GM23338 (cell line): ENCODE results near the gene IRF2. TPM values are rescaled to one million over a fixed set of nuclear protein-coding genes. Genes with fewer than 3 reads are reported as not detected.

Experiments
- ATAC-seq: fragments of 200-7000 bp; cut with Tn5 transposase; 3 replicates; pipeline ENCODE4 v1.9.1; 2020
- DNase-seq: peaks from one replicate; pipeline ENCODE4 v3.0.0-alpha.2; 2015; ENCODE audit warnings: low spot score
- H2AFZ ChIP-seq: fragments of 200-600 bp; sonication (generic); 2 replicates; pipeline ENCODE4 v1.8.0; 2016; ENCODE audit warnings: antibody characterized with exemption, mild to moderate bottlenecking, moderate library complexity
- H3F3A ChIP-seq: fragments of 200-600 bp; sonication (generic); replicated peaks from 2 replicates; pipeline ENCODE4 v1.8.0; 2017; ENCODE audit warnings: antibody characterized with exemption, mixed run types, low read depth
- H3K27ac ChIP-seq: fragments of 200-600 bp; sonication (generic); 2 replicates; pipeline ENCODE4 v1.6.1; 2016; ENCODE audit warnings: low read depth
- H3K27me3 ChIP-seq: fragments of 200-600 bp; sonication (generic); 2 replicates; pipeline ENCODE4 v1.8.0; 2016; ENCODE audit warnings: mild to moderate bottlenecking, mixed run types, moderate library complexity; ENCODE audit not compliant: insufficient read depth
- H3K36me3 ChIP-seq: fragments of 200-600 bp; sonication (generic); 2 replicates; pipeline ENCODE4 v1.8.0; 2016; ENCODE audit warnings: mild to moderate bottlenecking; ENCODE audit not compliant: insufficient read depth
- H3K4me1 ChIP-seq: fragments of 200-600 bp; sonication (generic); 2 replicates; pipeline ENCODE4 v1.8.0; 2016; ENCODE audit warnings: mild to moderate bottlenecking, moderate library complexity; ENCODE audit not compliant: insufficient read depth
- H3K4me2 ChIP-seq: fragments of 200-600 bp; sonication (generic); 2 replicates; pipeline ENCODE4 v1.7.1; 2017; ENCODE audit warnings: mixed run types
- H3K4me3 ChIP-seq: fragments of 200-600 bp; sonication (generic); 2 replicates; pipeline ENCODE4 v1.6.1; 2016; ENCODE audit warnings: mixed run types
- H3K79me2 ChIP-seq: fragments of 200-600 bp; sonication (generic); replicated peaks from 2 replicates; pipeline ENCODE4 v1.8.0; 2017; ENCODE audit warnings: mild to moderate bottlenecking; ENCODE audit not compliant: insufficient read depth
- H3K9me2 ChIP-seq: fragments of 200-600 bp; sonication (generic); 2 replicates; pipeline ENCODE4 v1.8.0; 2017; ENCODE audit not compliant: insufficient read depth
- H4K20me1 ChIP-seq: fragments of 200-600 bp; sonication (generic); replicated peaks from 2 replicates; pipeline ENCODE4 v1.8.0; 2017; ENCODE audit warnings: mild to moderate bottlenecking; ENCODE audit not compliant: insufficient read depth
- H3K27ac Mint-ChIP-seq: 2 replicates; pipeline ENCODE4 v1.8.0; 2020; ENCODE audit warnings: inconsistent platforms, mild to moderate bottlenecking, moderate library complexity, mixed read lengths
- H3K27me3 Mint-ChIP-seq: 3 replicates; pipeline ENCODE4 v1.8.0; 2022; ENCODE audit warnings: low read depth, mild to moderate bottlenecking, moderate library complexity, mixed read lengths, inconsistent platforms; ENCODE audit not compliant: insufficient read depth, poor library complexity
- H3K36me3 Mint-ChIP-seq: 3 replicates; pipeline ENCODE4 v1.8.0; 2021; ENCODE audit warnings: low read depth, mild to moderate bottlenecking, inconsistent platforms, moderate library complexity, mixed read lengths
- H3K4me1 Mint-ChIP-seq: 3 replicates; pipeline ENCODE4 v1.8.0; 2020; ENCODE audit warnings: mild to moderate bottlenecking, inconsistent platforms, mixed read lengths
- H3K4me3 Mint-ChIP-seq: 3 replicates; pipeline ENCODE4 v1.8.0; 2021; ENCODE audit warnings: moderate library complexity, mild to moderate bottlenecking, inconsistent platforms, mixed read lengths
- H3K9me3 Mint-ChIP-seq: 3 replicates; pipeline ENCODE4 v1.8.0; 2020; ENCODE audit warnings: moderate library complexity, mild to moderate bottlenecking, inconsistent platforms, mixed read lengths
- CREB1 ChIP-seq: fragments of 250-450 bp; sonication (Bioruptor Pico); IDR thresholded peaks from 2 replicates; pipeline ENCODE4 v1.5.0; 2020; ENCODE audit warnings: low read depth, mild to moderate bottlenecking, moderate library complexity
- ETS1 ChIP-seq: IDR thresholded peaks from 2 replicates; pipeline ENCODE4 v1.6.1; 2016; ENCODE audit warnings: antibody characterized with exemption
- EZH2 ChIP-seq: fragments of 200-600 bp; sonication (generic); IDR thresholded peaks from one replicate; pipeline ENCODE4 v1.8.0; 2017; ENCODE audit warnings: antibody characterized with exemption, mild to moderate bottlenecking, low read depth; ENCODE audit not compliant: unreplicated experiment
- EZH2phosphoT487 ChIP-seq: fragments of 200-600 bp; sonication (generic); IDR thresholded peaks from one replicate; pipeline ENCODE4 v1.8.1; 2018; ENCODE audit warnings: antibody characterized with exemption; ENCODE audit not compliant: unreplicated experiment
- JUNB ChIP-seq: IDR thresholded peaks from one replicate; pipeline ENCODE4 v1.6.1; 2016; ENCODE audit warnings: antibody characterized with exemption; ENCODE audit not compliant: unreplicated experiment
- NANOG ChIP-seq: IDR thresholded peaks from 2 replicates; pipeline ENCODE4 v1.6.1; 2016; ENCODE audit warnings: antibody characterized with exemption, borderline replicate concordance
- POLR2AphosphoS5 ChIP-seq: IDR thresholded peaks from 2 replicates; pipeline ENCODE4 v1.6.1; 2016; ENCODE audit warnings: antibody characterized with exemption, low read depth
- STAT1 ChIP-seq: IDR thresholded peaks from one replicate; pipeline ENCODE4 v1.6.1; 2016; ENCODE audit warnings: antibody characterized with exemption; ENCODE audit not compliant: unreplicated experiment
- ZNF114 ChIP-seq: fragments of 250-450 bp; sonication (Bioruptor Pico); IDR thresholded peaks from 2 replicates; pipeline ENCODE4 v1.5.0; 2020; ENCODE audit warnings: mild to moderate bottlenecking, moderate library complexity
- ZNF331 ChIP-seq: fragments of 250-450 bp; sonication (Bioruptor Pico); IDR thresholded peaks from 2 replicates; pipeline ENCODE4 v1.5.0; 2020; ENCODE audit warnings: low read depth, mild to moderate bottlenecking, moderate library complexity
- ZNF462 ChIP-seq: fragments of 250-450 bp; sonication (Bioruptor Pico); IDR thresholded peaks from 2 replicates; pipeline ENCODE4 v1.5.0; 2020; ENCODE audit warnings: mild to moderate bottlenecking, moderate library complexity
- polyA plus RNA-seq: library from polyadenylated mRNA; unstranded; fragments of >200 nt; fragmentation: Nextera tagmentation; extraction: Ambion mirVana; gene quantifications from 2 replicates; pipeline ENCODE4 v1.2.1, GENCODE V29; 2016
- total RNA-seq: library from RNA; depleted of rRNA; stranded (reverse); fragments of >200 nt; shearing (Covaris generic); gene quantifications from 2 replicates; pipeline ENCODE4 v1.2.3, GENCODE V29; 2014
- TF ChIP-seq, protein P1 (sequence below): IDR thresholded peaks from one replicate; pipeline ENCODE4 v1.6.1; 2018; ENCODE audit warnings: antibody characterized with exemption; ENCODE audit not compliant: unreplicated experiment
- TF ChIP-seq, protein P2 (sequence below), 2 experiments: fragments of 200-600 bp in 1 of 2; sonication (generic) in 1 of 2; conservative IDR thresholded peaks; 2 replicates each; pipeline versions ENCODE4 v1.5.1 to v1.6.1; 2016 to 2017; ENCODE audit warnings: antibody characterized with exemption in 2 of 2, low read depth in 2 of 2, mild to moderate bottlenecking in 2 of 2, moderate library complexity in 1 of 2

The IRF2 gene
- total and polyA plus RNA-seq, 2 experiments from 2014 or later, result 14.7 to 15.0 TPM

DNA sequence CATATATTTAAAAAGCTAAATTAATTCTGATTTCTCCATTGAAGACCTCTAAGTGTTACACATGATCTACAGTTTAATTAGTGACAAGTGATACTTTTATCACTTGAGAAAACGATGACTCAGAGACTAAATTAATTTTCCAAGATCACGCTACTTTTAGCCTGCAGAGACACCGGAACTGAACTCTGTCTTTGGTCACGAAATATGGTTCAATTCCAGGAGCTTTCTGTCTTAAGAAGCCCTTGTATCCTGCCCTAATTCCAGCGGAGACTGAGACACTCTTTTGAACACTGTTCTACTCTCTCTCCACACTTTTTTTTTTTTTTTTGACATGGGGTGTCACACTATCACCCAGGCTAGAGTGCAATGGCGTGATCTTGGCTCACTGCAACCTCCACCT is 63.6 kb downstream of the IRF2 start:
- Histone ChIP-seq H3K4me2 (no peak overlapping the region), H3K27me3 (no peaks in the 10 kb centered on the region), H3K79me2 (no peaks in the 10 kb centered on the region), H3K4me3 (no peak overlapping the region), H3K9me2 (no peaks in the 10 kb centered on the region), H4K20me1 (no peaks in the 10 kb centered on the region), H3K27ac (no peak overlapping the region), H3F3A (no peaks in the 10 kb centered on the region), H3K36me3 (0 out of 2 replicates have a peak, but pooled peaks cover 6% of the 10 kb centered on the region), H3K4me1 (peaks cover 15% of the 10 kb centered on the region), H2AFZ (no peak overlapping the region)
- Mint-ChIP-seq H3K4me3 (no peak overlapping the region), H3K27me3 (peaks cover 6% of the 10 kb centered on the region), H3K36me3 (peaks cover 35% of the 10 kb centered on the region), H3K9me3 (no peaks in the 10 kb centered on the region), H3K4me1 (peaks cover 31% of the 10 kb centered on the region), H3K27ac (0 out of 2 replicates have a peak overlapping the region, but pooled peaks have one; percentile 89)
- TF ChIP-seq NANOG (no peak), EZH2 (no peak), EZH2phosphoT487 (no peak), STAT1 (no peak), POLR2AphosphoS5 (no peak), ZNF462 (no peak), ETS1 (no peak), ZNF331 (no peak), CREB1 (no peak), JUNB (no peak), ZNF114 (no peak)
- TF ChIP-seq, protein P1, sequence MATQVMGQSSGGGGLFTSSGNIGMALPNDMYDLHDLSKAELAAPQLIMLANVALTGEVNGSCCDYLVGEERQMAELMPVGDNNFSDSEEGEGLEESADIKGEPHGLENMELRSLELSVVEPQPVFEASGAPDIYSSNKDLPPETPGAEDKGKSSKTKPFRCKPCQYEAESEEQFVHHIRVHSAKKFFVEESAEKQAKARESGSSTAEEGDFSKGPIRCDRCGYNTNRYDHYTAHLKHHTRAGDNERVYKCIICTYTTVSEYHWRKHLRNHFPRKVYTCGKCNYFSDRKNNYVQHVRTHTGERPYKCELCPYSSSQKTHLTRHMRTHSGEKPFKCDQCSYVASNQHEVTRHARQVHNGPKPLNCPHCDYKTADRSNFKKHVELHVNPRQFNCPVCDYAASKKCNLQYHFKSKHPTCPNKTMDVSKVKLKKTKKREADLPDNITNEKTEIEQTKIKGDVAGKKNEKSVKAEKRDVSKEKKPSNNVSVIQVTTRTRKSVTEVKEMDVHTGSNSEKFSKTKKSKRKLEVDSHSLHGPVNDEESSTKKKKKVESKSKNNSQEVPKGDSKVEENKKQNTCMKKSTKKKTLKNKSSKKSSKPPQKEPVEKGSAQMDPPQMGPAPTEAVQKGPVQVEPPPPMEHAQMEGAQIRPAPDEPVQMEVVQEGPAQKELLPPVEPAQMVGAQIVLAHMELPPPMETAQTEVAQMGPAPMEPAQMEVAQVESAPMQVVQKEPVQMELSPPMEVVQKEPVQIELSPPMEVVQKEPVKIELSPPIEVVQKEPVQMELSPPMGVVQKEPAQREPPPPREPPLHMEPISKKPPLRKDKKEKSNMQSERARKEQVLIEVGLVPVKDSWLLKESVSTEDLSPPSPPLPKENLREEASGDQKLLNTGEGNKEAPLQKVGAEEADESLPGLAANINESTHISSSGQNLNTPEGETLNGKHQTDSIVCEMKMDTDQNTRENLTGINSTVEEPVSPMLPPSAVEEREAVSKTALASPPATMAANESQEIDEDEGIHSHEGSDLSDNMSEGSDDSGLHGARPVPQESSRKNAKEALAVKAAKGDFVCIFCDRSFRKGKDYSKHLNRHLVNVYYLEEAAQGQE, result no peak
- TF ChIP-seq, protein P2, sequence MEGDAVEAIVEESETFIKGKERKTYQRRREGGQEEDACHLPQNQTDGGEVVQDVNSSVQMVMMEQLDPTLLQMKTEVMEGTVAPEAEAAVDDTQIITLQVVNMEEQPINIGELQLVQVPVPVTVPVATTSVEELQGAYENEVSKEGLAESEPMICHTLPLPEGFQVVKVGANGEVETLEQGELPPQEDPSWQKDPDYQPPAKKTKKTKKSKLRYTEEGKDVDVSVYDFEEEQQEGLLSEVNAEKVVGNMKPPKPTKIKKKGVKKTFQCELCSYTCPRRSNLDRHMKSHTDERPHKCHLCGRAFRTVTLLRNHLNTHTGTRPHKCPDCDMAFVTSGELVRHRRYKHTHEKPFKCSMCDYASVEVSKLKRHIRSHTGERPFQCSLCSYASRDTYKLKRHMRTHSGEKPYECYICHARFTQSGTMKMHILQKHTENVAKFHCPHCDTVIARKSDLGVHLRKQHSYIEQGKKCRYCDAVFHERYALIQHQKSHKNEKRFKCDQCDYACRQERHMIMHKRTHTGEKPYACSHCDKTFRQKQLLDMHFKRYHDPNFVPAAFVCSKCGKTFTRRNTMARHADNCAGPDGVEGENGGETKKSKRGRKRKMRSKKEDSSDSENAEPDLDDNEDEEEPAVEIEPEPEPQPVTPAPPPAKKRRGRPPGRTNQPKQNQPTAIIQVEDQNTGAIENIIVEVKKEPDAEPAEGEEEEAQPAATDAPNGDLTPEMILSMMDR (conservative IDR thresholded peaks at IDR 0.05; ENCODE audit: low read depth in 2 of 2), result no peak
- ATAC-seq (no peak), DNase-seq (no peak)
